GM19240 (cell line): ENCODE results near the gene MLKL.
"Not testable (repeated sequence)": the region's sequence is repeated elsewhere in the genome, so short reads cannot be mapped to it uniquely, and the experiment has no call there.

Experiments
- DNase-seq: peaks from one replicate; pipeline ENCODE4 v3.0.0; 2011; ENCODE audit warnings: low spot score; ENCODE audit not compliant: insufficient read length

The MLKL gene

DNA sequence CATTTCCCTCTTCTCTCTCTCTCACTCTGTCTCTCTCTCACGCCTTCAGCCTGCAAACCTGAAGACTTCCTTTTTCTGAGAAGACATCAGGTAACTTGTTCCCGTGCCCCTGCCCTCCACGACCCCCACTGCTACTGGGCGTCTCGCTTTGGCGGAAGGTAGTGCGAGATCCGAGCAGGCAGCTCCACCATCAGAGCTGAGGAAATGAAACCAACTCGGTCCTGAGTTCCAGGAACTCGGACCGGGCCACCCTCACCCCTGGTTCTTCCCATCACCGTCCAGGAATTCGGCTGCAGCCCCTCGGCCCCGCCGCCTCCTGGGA, 585 bp downstream of the MLKL start:
- DNase-seq = peak; percentile 23

DNA sequence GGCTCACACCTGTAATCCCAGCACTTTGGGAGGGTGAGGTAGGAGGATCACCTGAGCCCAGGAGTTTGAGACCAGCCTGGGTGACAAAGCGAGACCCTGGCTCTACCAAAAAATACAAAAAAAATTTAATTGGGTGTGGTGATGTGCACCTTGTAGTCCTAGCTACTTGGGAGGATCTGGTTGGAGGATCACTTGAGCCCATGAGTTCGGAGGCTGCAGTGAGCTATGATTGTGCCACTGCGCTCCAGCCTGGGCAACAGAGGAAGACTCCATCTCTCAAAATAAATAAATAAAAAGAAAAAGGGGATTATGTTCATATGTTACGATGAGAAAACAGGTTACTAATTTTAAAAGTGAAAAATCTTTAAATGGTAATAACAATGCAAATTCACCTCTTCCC, 996 bp downstream of the MLKL start:
- DNase-seq = no peak

DNA sequence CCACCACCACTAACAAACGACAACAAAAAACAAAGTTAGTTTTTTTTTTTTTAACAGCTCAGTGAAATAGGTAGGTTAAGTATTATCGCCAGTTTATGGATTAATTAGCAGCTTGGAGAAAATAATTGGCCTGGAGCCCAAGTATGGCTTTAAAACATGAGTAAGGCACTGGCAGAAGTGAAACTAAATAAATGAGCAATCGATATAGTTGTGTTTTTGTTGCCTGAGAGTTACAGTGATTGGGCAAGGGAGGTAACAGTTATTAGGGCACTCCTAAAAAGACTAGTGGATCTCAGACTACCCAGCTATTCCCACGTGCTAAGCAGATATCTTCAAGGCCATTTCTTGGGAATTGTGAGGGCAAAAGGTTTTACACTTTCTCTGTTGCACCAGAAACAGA, 2.4 kb downstream of the MLKL start:
- no peak for DNase-seq

DNA sequence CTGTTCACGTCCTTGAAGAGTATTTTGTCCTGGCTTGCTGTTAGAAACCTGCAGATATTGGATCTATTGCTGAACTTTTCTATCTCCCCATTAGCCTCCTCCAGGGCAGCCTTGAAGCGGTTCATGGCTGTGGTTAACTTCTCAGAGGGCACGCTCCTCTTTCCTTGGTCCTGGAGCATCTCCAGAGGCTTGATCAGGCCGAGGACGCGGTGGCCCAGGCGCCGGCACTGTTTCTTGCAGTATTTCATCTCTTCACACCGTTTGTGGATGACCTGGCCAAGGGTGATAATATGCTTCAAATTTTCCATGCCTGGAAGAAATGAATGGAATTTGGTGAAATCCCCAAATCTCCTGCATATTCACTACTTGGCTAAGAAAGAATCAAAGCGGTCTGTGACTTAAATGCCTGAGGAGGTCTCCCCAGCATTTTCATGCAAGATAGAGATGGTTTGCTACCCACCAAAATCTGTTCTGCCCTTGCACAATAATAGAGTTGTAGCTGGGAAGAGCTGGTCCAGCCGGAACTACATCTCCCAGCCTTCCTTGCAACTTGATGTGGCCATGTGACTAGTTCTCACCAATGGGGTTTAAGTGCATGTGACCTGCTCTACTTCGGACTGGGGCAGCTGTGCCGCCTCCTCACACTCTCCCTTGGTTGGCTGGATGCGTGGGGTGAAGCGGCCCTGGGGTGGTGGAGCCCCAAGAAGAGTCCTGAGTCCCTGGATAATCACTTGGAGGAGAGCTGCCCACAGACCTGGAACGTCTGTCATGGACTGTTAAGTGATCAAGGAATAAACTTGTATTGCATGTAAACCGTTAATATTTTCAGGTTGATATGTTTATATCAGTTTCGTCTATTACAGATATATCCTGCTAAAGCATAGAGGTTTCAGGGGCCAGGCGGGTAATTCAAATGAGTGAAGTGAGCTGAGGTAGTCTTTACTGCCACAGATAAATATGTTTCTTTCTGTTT, 4.9 kb downstream of the MLKL start:
- peak; percentile 71 for DNase-seq

DNA sequence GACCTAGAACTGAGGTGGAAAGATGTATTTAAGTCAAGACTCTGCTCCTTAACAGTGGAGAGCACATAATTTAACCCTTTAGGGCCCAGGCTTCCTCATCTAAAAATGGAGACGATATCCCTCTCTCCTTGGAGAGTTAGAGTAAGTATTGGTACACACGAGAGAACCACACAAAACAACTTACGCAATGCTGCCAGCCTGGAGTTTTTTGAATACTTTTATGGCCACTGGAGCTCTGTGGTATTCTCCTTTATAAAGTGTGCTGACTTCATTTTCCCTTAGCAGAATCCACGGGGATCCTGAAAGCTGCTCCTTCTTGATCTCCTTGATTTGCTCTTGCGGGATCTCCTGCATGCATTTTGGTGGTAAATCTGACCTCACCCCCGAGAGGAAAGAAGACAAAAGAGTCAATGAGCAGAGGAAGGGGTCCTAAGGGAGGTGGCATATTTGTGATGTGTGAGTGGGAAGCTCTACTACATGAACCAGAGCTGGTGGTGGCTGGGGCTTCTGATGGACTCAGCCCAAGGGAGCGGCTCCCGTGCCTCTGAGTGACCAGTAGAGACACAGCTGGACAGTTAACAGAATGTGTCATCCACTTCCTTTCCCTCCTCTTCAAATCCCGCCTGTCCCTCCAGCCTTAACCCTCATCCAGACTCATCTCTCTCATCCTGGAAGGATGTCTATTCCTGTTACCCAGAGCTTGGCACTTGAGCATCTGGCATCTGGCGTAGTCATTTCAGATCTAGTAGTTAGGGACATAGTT, 9.4 kb downstream of the MLKL start:
- no peak for DNase-seq

DNA sequence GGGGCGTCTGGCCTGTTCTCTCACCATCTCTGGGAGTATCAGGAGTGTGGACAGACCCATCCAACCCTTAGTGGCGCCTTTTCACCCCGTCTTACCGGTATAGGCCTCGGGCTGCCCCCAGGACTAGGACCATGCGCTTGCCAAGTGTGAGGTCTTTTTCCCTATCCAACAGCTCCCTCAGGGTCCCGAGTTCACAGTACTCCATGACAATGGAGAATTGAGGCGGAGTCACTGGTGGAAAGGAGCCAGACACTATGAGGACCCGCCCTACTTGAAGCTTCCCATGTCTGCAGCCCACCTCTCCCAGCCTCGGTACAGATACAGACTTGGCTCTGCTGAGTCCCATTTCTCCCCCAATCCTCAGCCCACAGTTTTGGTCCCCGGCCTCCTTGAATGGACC, 18.1 kb downstream of the MLKL start:
- no peak for DNase-seq

DNA sequence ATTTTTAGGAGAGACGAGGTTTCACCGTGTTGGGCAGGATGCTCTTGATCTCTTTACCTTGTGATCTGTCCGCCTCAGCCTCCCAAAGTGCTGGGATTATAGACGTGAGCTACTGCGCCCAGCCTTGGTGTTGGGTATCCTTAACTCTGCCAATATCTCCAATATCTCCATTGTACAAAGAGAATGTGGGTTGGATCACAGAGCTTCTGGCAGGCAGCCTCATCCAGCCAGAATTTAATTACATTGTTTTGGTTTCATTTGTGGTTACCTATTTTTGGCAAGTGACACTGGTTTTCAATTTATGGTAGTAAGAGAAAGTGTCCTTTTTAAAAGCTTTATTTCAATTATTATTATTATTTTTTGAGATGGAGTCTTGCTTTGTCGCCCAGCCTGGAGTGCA, 20.0 kb downstream of the MLKL start:
- DNase-seq = no peak

DNA sequence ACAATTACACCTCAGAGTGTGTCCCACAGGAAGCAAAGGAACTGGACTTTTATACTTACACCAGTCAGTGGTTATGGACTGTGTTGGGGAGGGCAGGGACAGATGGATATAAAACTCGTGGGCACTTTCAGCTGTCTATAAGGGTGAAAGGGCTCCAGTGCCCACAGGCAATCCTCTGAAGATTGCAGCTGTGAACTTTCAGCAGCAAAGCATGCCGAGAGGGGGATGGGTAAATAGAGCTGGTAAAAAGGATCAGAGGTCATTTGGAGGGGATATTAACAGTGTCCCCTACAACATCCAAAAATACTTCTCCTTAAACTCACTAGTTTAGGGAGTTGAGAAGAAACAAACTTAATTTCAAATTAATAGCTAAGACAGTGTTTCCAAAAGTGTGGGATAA, 20.7 kb downstream of the MLKL start:
- no peak for DNase-seq

DNA sequence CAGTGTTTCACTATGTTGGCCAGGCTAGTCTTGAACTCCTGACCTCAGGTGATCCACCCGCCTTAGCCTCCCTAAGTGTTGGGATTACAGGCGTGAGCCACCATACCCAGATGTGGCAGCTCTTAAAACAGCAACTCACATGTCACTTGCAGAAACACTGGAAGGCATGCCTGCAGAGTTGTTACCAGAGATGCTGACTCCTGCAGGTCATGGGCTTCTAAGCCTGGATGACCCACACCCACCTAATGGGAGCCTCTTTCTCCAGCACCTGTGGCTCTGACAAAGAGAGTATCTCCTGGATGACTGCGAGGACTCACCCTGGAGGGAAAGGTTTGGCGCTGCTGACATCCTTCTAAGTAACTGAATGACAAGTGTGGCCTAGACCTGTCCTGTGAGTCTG, 22.8 kb downstream of the MLKL start:
- no peak for DNase-seq

DNA sequence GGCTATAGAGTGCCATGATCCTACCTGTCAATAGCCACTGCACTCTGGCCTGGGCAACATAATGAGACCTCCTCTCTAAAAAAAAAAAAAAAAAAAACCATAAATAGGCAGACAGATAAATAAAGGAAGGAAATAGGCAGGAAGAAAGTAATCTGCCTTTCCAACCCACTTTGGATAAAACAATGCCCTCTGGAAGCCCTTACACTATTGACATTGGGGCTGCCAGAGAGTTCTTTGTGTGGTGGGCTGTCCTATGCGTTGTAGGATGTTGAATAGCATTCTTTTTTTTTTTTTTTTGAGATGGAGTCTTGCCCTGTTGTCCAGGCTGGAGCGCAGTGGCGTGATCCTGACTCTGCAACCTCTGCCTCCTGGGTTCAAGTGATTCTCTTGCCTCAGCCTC, 26.8 kb downstream of the MLKL start:
- no peak for DNase-seq

DNA sequence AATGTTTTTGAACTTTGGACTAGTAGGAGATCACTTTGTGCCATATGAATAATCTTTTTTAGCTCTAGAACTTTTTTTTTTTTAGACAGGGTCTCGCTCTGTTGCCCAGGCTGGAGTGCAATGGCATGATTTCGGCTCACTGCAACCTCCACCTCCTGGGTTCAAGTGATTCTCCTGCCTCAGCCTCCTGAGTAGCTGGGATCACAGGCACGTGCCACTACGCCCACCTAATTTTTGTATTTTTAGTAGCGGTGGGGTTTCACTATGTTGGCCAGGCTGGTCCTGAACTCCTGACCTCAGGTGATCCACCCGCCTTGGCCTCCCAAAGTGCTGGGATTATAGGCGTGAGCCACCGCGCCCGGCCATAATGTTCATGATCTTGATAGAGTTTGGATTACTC, 31.8 kb downstream of the MLKL start:
- DNase-seq = not testable (repeated sequence)

DNA sequence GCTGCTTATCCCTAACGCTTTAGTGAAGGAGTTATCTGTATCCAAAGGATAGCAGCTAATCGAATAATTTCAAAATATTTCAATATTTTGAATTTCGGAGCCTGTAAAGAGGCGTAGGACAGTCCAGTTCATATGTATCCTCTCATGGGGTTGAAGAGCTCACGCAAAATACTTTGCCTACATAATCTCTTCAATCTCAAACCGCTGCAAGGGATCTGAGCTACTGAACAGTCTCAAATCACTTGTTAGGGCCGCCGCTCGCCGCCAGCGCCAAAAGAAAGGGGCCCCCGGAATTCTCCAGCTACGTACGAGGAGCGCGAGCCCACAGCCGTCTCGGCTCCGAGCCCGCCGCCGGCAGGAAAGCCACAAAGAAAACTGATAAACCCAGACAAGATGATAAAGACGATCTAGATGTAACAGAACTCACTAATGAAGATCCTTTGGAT, 33.4 kb downstream of the MLKL start:
- no peak for DNase-seq

DNA sequence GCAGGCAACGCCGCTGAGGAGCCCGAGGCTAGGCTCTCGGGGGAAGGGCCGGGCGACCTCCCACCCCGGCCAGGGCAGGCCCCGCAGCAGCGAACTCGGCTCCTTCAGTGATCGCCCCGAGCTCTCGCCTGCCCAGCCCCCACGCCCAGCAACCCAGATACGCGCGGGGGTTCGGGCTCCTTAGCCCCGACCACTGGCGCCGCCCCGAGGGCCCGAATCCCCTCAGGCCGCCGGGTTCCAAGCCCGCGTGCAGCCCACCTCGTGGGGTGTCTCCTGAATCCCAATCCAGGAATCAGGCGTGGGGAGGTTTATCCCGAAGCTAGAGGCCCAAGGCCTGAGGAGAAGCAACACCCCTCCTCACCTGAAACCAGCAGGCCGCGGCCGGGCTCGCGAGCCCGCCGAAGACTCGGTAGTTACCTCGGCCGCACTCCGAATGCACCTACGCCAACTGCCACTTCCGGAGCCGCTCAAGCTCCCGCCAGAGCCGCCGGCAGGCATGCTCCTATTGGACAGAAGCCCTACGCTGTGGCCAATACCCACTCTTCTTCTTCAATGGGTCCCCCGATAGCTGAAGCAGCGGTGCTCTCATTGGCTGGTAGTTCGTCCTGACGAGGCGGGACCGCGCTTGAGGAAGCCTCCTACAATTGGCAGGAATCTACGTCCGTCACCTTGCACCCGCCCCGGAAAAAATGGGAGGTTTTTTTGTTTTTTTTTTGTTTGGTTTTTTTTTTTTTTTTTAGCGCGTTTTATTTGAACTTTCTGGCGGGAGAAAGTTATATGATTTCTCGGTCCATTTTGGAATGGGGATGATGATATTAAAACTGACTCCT, 34.0 kb downstream of the MLKL start, which contains the start of gene RFWD3:
RFWD3 (minus strand) TSS at position 453 of the 830 bp plus-strand sequence. CDS start 5,428 bp downstream, outside the sequence.
- DNase-seq = peak; percentile 92

DNA sequence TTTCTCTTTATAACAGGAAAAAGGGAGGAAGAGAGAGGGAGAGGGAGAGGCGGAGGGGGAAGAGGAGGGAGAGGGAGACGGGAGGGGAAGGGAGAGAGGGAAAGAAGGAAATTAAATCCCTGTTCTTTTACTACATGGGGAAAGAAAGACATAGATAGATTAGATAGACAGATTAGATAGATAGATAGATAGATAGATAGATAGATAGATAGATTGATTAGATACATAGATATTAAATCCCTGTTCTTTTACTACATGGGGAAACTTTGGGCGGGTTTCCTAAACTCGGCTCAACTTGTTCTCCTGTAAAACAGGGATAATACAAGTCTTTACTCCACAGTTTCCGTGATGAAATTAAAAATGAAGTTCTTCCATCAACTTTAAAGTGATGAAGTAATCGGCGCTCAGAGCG, 34.6 kb downstream of the MLKL start:
- no peak for DNase-seq

DNA sequence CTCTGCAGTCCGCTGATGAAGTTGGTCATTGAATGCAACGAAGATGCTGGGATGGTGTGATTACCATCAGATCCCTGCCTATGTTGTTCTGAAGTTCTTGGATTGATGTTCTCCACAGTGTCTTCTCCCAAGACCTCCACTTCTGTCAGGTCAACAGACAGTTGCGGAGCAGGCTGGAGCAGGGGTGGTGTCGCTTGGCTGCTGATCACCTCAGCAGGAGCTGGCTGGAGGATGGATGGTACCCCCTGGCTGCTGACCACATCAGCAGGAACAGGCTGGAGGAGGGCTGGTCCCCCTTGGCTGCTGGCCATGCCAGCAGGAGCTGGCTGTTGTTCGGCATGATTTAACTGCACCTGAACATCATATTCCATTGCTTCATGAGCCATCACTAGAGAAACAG, 39.6 kb downstream of the MLKL start:
- no peak for DNase-seq

DNA sequence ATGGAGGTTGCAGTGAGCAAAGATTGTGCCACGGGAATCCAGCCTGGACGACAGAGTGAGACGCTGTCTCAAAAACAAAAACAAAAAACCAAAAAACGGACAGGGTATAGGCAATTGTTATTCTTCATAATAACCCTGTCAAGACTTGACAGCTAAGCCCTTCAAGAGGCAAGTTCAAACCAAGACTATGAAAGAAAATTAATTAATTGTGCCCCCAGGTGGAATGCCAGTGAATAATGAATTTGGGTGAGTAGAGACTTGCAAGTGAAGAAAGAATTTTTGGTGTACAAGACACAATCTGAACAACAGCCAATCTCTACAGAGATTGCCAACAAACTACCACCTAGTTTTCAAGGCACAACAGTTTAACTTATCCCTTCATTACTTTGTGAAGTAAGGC, 40.3 kb downstream of the MLKL start:
- DNase-seq = no peak

DNA sequence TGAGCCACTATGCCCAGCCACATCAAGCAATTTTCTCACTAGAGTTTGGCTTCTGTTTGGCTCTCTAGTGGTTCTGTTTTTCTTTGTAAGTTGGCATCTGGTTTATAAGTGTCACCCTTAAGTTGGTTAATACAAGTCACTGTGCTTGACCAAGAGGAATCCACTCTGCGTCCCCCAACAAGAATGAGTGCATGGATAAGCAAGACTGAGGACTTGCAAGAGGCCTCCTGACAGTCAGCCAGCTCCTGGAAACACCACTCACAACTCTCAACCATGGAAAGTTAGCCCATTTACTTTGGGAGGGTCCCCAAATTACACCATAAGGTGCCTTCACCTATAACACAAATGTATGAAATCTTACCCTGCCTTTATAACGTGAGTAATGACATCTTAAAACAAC, 41.6 kb downstream of the MLKL start:
- no peak for DNase-seq

DNA sequence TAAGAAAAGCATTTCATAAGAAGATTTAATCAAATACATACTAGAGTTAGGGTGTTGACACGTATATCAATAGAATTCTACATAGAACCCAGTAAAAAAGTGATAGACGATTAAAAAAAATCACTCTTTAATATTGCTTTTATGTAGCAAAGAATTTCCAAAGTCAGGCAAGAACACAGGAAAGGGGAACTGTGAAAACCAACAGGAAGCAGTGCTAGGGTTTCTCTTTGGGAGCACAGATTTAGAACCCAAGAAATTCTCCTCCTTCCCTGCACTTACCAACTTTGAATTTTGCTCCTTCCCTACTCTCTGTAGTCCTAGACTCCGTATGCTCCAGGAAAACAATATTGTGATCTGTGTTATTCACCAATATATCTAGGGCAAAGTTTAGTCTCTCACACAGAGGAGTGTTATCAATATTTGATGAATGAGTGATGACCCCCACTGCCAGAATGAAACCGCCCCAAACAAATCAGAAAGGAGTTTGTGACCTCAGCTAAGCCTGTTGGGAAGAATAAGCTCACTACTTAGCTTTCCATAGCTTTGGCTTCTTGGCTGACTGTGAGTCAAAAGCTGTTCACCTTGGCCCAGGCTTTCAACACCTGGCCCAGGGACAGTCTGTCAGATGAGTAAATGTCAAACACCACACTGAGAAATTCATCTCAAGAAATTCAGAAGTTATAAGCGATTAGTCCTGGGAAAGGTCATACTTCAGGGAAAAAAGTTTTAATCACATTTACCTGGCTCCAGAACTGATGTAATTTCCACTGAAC, 42.6 kb downstream of the MLKL start:
- no peak for DNase-seq

DNA sequence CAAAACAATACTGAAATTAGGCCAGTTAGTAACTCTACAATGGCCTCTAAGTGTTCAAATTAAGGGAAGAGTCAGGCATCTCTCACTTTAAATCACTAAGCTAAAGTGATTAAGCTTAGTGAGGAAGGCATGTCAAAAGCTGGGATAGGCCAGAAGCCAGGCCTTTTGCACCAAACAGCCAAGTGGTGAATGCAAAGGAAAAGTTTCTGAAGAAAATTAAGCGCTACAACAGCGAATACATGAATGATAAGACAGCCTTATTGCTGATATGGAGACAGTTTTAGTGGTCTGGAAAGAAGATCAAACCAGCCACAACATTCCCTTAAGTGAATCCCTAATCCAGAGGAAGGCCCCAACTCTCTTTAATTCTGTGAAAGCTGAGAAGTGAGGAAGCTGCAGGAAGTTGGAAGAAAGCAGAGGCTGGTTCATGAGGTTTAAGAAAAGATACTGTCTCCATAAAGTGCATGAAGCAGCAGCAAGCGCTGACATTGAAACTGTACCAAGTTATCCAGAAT, 46.1 kb downstream of the MLKL start:
- DNase-seq = no peak

DNA sequence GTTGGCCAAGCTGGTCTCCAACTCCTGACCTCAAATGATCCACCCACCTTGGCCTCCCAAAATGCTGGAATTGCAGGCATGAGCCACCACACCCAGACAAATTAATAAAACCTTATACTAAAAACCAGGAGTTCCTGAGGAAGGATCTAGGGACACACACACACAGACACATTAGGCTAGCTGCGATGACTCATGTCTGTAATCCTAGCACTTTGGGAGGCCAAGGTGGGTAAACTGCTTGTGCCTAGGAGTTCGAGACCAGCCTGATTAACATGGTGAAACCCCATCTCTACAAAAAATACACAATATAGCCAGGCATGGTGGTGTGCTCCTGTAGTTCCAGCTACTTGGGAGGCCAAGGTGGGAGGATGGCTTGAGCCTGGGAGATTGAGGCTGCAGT, 47.8 kb downstream of the MLKL start:
- not testable (repeated sequence) for DNase-seq

DNA sequence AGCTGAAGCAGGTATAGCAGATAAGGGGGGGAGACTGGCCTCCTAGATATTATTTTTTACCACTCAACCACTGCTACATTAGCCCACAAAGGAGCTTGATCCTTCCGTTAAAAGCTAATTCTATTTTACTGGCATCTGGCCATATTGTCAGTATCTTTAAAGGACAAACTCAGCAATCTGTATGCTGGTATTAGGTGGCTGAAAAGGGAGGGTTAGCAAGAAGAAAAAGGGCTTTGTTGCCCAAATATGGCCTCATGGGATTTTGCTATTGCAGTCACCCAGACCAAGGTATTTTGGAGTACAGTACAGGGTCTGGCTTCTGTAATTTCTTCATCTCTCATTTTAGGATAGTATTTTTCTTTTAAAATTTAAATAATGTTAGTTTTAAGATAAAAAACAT, 48.4 kb downstream of the MLKL start:
- no peak for DNase-seq
